GM12873 (cell line): ENCODE measurements around the gene UBASH3B.

Experiments
- CTCF ChIP-seq: IDR thresholded peaks from 2 replicates; pipeline ENCODE4 v1.5.1; 2012; ENCODE audit warnings: low read depth, mild to moderate bottlenecking, moderate library complexity, low read length, control low read depth; ENCODE audit not compliant: insufficient read depth; ENCODE audit errors: missing control alignments

UBASH3B gene

GRCh38 chr11:122681070-122681469 lies 25.5 kb downstream of the UBASH3B start:
- no peak for TF ChIP-seq CTCF

DNA sequence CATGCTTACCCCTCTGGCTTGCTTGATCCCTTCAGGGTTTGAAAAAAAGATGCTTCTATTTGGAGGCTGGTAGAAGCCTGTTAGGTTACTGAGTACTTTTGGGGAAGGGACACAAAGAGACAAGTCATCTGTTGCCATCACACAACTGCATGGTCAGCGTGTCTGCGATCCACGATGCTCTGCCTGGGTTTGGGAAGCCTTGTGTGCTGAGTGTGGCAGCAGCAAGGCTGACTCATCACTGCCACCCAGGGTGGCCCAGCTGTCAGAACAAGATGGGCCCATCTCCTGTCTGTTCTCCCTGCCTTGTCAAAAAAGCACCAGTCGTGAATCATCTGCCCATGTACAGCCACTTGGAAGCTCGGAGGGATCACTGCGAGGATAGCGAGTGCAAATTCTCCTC lies 26.2 kb downstream of the UBASH3B start:
- no peak for TF ChIP-seq CTCF

DNA sequence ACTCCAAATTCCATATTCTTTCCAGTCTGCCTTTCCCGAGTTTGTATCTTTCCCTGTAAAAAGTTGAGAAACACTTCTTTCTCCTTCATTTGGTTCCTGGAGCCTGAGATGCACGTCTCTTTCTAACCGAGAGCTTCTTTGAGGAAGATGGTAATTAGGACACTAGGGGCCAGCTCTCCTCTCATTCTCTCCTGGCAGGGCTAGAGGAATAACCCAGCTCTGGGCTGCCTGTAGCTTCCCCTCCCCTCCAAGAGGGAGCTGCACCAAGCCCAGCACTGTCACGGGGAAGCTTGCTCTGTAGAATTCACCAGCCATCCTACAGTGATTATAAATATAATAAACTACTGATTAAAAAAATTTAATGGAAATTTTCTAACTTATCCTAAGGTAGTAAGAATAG lies 26.9 kb downstream of the UBASH3B start:
- no peak for TF ChIP-seq CTCF

- TF ChIP-seq CTCF, result no peak
Observed at GRCh38 chr11:122685041-122685440, 29.5 kb downstream of the UBASH3B start.

DNA sequence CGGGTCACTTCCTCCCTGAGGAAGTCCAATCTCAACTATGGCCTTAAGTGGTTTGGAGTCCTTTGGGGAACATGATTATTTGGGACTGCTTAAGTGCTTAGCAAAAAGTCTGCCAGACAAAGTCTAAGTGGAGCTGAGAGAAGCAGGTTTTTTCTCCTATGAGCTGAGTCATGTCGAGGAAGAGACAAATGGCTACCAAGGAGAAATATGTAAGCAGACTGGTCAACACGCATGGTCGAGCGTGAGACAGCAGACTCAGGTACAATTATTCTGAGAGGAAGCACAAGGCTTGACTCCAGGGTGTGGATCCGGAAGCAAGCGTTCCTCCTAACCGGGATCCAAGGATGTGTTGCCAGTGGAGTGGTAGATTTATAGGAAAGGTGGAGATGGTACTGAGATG lies 30.6 kb downstream of the UBASH3B start:
- TF ChIP-seq CTCF, result no peak

DNA sequence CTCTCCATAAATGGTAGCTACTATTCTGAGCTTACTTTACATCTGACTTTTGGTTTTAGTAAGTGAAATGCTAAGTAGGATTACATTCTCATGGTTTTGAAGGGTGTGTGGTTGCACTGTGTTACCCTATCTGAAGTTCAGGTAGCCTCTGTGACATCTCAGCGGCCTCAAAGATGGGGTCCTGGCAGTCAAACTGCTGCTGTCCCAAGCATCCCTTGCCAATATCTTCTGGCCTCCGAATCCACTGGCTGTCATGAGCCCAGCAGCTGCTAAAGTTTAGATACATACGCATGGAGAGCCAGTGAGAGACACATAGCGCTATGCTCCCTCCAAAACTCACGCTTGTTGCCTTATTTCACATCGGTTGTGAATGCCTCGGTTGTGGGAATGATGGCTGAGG lies 34.9 kb downstream of the UBASH3B start:
- TF ChIP-seq CTCF, result no peak

DNA sequence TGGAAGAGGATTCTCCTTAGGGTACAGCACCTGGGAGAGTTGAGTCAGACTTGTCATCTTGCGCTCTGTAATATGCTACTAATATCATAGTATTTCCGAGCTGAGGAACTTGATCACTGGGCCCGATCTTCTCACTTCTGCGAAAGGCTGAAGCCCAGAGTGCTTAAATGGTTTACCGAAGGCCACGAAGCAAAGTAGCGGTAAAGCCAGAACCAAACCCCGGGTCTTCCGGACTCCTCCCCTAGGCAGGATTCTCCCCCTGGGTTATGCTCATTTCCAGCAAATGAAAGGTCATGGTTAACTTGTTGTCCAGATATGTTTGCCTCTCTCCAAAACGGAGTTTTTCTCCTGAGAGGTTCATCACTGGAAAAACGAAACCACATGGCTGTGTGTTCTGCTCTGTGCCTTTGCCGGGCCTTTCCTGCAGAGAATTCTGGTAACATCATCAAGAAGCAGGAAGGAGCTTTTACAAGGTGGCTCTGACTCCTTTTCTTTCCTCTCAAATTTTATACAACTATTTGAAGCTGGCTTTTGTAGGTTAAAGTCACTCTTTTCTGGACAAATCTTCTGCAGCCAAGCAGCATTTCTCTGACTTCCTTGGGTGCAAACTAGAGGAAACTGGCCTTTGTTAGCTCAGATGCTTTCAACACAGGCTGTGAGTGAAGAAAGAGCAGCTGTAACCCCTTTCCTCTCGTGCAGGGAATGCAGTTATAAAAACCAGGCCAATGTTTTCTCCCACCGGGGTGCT lies 35.5 kb downstream of the UBASH3B start:
- TF ChIP-seq CTCF, result no peak
